Tongue (tissue), 2 donors: ENCODE measurements around the gene GNAO1. TPM values are rescaled to one million over a fixed set of nuclear protein-coding genes. Genes with fewer than 3 reads are reported as not detected.

Experiments used
- DNase-seq: peaks from one replicate; pipeline ENCODE4 v3.0.0-alpha.2; 2015
- total RNA-seq: library from RNA; depleted of rRNA; stranded (reverse); fragments of >200 nt; gene quantifications from one replicate; pipeline ENCODE4 v1.2.3, GENCODE V29; 2014

GNAO1 gene
- total RNA-seq, 1 donor from 2014 or later: 3.9 TPM

DNA sequence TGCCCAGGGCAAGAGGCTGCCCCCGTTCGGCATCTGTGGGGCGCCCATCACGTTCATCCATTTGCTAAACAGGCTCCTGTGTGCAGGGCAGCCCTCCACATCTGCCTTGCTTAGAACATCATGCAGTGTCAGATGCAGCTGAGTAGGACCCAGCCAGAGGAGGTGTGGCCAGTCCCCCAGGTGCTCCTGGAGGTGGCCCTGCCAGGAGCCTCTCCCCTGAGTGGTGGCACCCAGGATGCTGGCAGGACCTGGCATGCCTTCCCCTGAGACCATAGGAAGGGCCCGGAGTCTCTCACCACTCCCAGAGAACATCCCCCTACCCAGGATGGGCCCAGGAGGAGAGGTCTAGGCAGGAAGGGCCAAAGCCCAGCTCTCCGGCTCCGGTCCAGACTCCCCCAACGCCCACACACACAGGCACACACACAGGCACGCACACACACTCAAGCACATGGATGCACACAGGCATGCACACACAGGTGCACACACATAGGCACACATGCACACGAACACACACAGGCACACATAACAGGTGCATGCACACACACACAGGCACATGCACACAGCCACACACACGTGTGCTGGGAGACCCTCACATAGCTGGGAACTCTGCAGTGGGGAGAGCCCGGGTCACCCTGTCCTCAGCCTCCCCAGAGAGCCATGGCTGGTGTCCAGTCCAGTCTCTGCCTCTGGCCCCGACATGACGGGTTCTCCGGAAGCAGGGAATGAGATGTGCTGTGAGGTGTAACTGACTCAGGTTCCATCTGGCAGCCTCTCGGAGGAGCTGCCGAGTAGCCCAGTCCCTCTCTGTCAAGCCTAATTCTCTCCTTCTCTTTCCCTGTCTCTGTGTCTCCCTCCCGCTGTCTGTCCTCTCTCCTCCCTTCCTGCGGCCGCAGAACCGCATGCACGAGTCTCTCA, 159.5 kb downstream of the GNAO1 start:
- no peak for DNase-seq

DNA sequence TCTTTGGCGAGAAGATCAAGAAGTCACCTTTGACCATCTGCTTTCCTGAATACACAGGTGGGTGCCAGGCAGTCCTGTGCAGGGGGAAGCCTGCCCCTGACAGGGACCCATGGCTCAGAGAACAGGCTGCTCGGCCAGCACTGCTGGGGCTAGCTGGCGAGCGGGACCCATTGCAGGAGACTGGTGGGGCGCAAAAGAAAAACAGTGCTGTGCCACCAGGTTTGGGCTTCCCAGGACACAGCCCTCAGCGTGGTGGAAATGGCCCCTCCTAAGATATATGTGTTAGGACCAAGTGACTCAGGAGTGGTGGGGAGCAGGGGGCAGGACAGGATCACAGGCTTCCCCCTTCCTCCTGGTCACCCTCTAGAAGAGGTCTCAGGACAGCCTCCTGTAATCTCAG, 160.2 kb downstream of the GNAO1 start:
- no peak for DNase-seq

DNA sequence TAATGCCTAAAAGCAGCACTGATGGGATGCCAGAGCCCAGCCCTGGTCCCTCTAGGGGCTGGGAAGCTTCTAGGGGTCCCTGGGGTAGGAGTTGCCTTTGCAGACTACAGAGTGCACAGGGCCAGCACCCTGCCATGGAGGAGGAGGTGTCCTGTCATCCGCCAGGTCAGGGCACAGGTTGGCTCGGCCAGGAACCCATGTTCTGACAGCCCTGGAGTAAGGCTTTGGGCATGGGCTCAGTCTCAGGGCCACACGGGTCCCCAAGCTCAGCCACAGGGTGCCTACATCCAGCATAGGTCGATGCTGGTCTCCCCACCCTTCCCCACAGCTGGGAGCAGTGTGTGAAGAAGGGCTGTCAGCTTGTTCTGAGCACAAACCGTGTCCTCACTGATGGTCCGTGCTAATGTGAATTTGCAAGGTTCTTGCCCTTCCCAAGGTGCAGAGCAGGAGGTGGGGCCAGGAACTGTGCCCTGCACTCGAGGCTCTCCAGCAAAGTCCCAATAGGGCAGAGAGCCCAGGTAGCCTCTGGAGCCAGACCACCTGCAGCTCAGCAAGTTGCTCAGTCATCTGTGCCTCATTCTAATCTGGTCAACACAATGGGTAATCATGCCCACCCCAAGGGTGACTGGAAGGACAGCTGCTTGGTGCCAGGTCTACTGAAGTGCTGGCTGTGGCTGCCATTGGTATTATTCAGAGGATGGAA, 161.2 kb downstream of the GNAO1 start:
- DNase-seq: no peak

DNA sequence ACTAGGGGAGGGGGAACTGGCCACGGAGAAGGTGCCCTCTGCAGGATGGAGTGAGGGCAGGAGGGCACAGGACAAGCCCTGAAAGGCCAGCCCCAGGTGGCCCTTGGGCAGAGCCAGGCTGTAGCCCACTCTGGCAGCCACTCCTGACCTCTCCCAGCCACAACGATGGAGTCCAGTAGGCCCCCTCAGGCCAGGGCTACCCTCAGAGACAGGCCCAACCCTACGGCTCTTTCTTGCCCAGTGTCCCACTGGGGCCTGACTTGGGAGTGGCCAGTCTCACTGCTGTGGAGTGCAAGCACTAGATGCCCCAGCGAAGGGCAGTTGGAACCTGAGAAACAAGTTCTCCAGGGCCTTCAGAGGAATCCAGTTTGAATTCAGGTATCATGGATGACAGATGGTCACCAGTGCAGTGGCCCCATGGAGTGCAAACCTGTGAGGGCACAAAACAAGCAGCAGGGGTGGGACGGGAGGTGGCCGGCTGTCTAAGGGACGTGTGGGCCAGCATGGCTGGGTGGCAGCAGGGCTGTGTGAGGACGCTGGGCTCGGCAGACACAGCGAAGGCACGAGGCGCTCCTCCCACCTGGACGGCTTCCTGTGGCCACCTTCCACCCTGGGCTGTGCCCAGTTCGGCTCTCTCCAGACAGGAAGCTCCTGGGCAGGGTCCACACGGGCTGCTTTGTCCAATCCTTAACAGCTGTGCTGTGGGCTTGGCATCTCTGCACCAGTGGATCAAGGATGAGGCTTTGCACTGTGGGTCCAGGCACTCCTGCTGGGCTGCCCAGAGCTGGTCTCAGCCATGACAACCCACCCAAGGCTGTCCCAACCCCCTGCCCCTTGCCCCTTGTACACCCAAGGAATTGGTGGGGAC, 162.0 kb downstream of the GNAO1 start:
- DNase-seq: no peak

DNA sequence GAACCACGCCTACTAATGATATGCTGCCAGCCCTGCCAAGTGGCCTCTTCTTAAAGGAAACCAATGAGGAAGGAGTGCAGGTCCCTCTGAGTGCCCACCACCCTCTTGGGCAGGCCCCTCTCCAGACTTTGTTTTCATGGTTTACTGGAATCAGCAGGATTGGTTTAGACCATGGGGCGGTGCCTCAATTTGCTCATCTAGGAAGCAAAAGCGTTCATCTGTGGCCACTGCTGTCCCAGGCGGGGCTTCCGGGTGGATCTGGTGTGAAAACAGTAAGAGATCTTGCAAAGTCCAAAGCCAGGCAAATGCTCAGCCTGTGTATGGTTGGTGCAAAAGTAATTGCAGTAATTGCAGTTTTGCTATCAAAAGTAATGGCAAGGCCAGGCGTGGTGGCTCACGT, 162.7 kb downstream of the GNAO1 start:
- no peak for DNase-seq

DNA sequence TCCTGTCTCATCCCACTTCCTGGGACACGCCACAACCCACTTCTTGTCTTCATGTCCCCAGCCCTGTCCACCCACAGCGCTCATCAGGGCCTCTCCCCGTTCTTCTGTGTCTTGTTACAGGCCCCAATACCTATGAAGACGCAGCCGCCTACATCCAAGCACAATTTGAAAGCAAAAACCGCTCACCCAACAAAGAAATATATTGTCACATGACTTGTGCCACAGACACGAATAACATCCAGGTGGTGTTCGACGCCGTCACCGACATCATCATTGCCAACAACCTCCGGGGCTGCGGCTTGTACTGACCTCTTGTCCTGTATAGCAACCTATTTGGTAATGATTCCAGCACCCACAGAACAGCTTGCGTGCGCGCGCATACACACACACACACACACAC, 163.5 kb downstream of the GNAO1 start:
- DNase-seq: no peak

DNA sequence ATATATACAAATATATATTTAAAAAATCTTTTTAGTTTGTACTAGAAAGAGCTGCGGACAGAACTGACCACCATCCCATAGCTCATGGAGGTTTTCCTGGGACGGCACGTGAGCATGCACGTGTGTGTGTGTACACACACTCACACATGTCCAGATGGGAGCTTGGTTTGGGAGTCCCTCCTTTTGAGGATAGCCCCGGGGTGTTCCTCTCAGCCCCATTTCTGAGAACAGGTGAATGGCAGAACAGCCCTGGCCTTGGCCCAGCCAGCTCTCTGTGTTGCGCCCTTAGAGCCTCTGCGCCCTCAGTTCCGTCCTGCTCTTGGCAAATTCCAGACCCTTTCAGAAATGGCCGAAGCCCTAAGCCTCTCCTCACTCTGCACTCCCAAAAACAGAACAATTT, 163.9 kb downstream of the GNAO1 start:
- DNase-seq: no peak

DNA sequence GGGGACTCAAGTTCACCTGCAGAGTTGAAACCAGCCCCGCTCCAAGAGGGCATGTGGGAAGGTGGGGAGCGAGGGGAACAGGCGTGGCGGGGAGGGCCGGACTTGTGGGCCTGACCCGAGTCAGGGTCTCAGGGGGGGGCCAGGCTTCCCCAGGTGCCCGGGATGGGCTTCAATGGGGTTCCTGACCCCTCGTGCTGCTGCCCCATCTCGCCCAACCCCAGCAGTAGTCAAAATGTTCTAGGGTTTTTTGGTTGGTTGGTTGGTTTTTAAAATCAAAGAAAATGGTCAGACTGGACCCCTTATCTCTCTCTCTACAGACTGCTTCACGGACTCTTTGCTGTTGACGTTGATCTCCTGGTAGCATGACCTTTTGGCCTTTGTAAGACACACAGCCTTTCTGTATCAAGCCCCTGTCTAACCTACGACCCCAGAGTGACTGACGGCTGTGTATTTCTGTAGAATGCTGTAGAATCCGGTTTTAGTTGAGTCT, 164.5 kb downstream of the GNAO1 start:
- no peak for DNase-seq

DNA sequence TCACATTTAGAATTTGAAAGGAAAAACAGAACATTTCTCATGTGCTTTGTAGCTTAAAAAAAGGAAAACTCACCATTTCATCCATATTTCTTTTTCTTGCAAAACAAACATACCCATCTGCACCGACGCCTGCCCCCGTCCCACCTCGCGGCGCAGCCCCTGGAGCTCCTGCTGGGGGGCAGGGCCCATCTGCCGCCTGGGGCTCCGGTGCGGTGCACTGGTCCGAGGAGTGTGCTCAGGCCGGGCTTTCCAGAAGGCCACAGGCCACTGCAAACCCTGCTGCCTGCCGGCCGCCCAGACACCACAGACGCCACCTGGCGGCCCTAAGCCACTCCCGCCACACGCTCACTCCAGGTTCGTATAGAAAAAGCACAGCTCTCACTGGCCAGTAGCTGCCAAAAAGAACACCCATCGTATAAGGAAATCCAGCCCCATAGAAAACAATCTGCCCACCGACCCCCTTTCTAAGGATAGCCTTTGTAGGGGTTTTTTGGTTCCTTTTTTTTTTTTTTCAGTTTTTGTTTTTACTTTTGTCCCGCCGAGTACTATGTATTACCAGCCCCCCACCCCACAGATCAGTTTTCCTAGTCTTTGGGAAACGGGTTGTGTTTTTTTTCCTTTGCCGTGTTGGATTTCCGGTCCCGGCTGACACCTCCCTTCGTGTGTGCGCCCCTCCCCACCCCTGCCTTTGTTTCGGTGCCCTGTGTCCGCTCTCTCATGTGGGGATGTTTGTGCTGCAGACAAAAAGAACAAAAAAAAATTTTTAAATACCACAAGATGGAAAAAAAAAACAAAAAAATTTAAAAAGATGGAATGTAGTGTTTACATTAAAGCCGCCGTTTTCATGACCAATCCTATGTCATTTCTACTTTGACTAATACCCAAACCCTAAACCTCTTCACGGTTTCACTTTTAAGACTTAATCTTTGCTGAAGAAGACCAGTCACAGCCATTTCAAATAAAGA, 165.3 kb downstream of the GNAO1 start:
- peak; percentile 89 for DNase-seq

DNA sequence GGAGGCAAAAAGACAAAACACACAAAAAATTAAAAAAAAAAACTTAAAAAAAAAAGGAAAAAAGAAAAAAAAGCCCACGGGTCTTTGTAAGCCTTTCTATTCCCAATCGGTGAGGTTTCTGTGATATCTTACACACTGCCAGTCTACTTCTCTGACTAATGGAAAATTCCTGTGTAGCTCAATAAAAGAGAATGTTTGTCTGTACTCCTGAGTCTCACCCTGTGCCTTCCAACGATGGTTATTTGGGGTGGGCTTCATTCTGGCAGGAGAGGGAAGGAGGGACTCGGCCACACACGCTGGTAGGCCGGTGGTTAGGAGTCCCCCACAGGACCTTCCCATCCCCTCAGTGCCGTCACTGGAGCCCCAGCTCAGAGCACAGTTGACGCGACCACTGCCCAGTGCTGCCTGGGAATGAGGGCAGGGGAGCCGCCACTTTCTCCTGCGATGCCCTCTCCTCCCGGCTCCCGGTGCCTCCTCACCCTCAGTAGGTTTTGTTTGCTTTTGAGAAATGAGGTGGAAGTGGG, 166.0 kb downstream of the GNAO1 start:
- peak; percentile 52 for DNase-seq

DNA sequence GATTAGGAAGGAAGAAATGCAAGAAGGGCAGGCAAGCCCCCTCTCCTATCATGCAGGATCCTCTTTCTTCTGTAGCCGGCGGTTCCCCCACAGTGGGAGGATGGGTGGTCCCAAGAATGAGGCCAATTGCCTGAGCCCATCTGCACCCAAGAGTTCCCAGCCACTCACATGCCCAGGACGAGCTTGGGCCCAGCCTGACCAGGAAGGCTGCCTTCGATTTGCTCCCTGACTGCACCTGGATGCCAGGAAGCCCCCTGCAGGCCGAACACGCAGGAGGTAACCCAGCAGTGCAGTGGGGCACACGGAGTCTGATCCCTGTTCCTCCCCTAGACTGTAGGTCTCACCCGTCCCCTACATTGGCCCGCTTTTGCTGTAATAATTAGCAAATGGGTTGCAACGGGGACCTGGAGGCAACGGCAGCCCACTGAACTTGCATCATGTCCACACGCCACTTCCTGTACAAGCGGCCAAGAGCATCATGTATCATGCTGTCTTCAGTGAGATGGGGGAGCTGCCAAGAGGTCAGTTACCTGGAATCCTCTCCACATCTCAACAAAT, 166.6 kb downstream of the GNAO1 start:
- no peak for DNase-seq

DNA sequence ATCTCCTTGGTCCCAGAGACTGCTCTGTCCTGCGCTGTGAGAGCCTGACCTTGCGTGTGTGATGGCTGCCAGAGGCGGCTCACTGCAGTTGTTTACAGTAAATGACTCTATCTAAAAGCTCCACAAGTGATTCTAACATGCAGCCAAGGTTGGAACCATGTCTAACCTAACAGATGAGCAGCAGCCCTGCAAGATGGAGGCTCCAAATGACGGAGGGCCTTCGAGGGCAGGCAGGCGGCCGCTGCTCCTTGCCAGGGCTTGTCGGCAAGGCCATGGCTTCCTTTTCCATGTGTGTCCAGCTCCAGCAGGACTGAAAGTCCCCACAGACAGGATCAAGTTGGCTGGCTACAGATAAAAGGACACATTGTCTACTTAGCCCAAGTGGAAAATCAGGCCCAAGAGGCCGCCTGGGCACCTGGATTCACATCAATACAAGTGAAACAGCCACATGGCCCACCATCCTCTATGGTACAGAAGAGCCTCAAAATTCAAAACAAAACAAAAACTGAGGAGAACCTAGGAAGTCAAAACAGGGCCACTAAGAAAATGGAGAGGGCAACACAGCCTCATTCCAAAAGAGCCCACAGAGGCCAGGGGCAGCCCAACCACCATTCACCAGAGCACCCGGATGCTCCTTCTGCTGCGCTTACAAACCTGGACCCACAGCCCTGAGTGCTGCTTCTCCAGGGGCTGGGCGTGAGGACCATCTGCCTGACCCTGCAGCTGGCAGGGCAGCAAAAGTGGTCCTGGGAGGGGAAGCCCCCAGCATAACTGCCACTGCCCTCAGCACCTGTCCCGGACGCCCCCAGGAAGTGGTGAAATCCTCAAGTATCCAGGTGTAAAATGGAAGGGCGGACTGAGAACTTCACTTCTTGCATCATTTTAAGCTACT, 169.1 kb downstream of the GNAO1 start:
- no peak for DNase-seq

DNA sequence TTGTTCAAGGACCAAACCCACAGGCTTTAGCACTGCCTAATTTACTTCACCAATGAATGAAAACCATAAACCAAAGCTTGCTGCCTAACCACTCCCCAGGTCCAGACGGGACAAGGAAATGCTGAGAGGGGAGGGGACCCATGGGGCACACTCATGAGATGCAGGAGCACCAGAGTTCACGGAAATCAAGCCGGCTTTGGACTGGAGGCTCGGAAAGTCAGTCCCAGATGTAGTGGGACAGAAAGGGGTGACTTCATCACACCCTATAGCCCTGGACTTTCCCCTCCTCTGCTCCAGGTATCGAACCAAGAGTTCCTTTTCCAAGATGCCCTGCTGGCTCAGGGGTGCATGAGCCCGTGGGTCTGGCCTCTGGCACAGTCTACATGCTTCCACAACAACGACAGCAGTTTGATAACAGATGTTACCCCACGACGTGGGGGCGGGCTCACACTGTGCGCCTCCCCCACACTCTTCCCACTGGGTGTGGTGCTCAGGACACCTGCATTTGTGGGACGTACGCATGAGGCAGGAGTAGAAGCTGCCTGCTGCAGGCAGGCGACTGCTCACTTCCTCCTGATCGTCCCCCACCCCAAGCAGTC, 170.9 kb downstream of the GNAO1 start:
- no peak for DNase-seq

DNA sequence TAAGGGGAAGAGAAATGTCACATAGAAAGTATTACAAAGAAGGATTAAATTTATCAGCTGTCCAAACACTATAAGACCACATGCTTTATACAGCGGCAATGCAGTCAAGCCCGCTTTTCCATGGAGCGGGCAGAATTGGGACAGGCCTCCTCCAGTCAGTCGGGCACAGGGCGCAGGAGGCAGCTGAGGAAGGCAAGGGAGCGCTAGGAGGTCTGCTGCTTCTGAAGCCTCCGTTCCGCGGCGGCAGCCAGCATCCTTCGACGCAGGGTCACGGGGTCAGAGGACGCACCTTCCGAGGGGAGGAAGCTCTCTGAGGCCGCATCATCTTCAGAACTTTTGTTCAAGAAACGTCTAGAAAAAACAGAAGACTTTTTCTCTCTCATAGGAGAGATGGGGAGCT, 171.4 kb downstream of the GNAO1 start:
- DNase-seq: no peak

DNA sequence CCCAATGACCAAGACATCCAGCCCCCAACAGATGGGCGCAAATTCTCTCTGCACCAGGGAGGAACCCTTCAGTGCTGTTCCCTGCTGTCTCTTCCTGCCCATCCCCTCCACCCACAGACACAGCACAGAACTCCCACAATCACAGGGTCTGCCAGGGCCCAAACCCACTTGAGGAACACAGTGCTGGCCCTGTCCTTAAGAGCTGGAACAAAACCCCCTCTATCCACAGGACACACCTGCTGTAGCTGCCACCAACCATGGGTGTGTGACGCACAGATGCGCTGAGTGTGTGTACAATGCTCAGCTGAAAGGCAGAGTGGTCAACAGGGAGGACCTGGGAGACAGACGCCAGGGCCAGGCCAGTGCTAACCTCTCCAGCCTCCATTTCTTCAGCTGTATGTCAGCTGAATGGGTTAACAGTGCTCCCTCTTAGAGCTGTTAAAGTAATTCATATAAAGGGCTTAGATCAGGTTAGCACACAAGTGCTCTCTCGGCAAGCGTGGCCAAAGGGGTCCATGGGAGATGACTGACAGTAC, 172.0 kb downstream of the GNAO1 start:
- DNase-seq: no peak

DNA sequence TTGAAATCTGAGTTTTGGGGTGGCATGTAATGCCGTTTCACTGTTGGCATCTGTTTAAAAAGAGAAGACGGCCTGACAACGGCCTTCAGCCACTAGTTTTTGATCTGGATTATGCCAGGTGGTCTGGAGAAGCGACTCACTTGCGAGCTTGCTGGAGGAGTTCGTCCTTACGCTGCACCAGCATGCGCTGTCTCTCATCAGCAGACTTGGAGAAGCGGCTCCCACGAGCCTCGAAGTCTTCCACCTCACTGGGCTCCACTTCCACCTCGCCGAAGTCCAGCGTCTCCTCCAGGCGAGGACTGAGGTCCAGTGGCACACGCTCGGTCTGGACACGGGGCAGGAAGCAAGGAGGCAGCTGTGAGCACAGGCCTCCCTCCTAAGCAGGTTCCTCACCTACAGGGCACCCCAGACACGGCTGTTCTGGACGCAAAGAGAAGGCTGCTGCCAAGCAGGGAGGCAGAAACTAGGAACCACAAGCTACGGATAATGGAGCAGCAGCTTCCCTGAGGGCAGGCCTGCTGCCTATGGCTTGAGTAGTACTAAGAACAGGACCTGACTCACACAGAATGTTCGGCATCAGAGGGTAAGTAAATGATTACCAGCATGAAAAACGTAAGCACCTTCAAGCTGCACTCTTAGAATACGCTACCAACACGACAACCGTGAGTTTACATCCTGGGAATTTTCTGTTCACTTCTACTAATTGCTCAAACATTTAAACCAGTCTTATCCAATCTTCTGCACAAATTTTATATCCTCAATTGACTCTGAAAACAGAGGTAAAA, 172.7 kb downstream of the GNAO1 start:
- no peak for DNase-seq

DNA sequence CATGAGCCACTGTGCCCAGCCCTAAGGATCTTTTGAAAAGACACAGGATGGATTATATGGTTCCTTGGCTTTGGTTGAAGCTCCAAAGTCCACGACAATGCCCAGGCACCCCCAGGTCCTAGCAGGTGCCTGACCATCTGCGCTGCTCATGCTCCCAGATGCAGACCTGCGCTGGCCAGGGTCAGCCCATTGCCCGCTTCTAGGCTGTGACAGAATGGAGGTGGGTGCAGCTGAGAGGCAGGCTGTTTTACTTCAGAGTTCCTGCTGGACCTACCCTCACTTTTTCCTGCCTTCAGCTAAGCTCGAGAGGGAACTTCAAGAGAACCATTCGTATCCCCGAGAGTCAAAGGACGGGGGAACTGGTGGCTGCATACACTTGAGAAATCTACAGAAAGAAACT, 173.6 kb downstream of the GNAO1 start:
- no peak for DNase-seq

DNA sequence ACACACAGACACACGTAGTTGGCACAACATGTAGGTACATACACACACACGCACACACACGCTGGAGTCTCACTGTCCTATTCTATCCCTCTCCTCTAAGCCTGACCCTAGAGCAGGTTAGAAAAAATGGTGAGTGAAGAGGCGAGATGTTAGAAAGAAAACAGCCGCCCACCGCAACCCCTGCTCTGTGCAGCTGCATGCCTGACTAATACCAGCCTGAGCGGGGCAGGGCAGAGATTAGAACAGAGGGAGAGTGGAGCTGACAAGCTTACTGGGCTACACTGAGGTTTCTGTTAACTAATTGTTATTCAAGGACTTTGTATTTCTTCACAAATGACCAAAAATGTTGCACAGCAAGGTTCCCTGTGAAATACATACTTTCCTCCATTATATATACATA, 174.3 kb downstream of the GNAO1 start:
- no peak for DNase-seq
